ENCODE results near the gene GFY. TPM values are rescaled to one million over a fixed set of nuclear protein-coding genes. Genes with fewer than 3 reads are reported as not detected.

The GFY gene
- total and polyA plus RNA-seq, 10 of the 15 experiments (the other 5 are each of a cell fraction or from before 2014, with no cell fraction given) = 0.05 TPM; not detected in 9

GRCh38 chr19:49475191-49475917 lies 50.2 kb downstream of the GFY start:
- DNase-seq (ENCODE audit: low read depth, low spot score) (no peak), FAIRE-seq (no peak), ATAC-seq (no peak)
- H3K9me3 ChIP-seq (replicated peaks; ENCODE audit: control insufficient read depth, insufficient read depth, low read length) = no peaks in the 10 kb centered on the region
- H4K20me1 ChIP-seq (ENCODE audit: control insufficient read depth, insufficient read depth) = no peaks in the 10 kb centered on the region
- SMC1A ChIA-PET (ENCODE audit: uncharacterized antibody, unreplicated experiment) = interaction anchor here (1.5 kb wide), 1 partner anchor 24 kb away, joined by 5 read pairs; the partner anchor contains the start of gene PIH1D1
- RAD21 ChIA-PET (ENCODE audit: unreplicated experiment) = interaction anchor here (0.8 kb wide), 1 partner anchor 71 kb away, joined by 4 read pairs; no protein-coding TSS in a partner anchor
- H3K4me2 ChIP-seq (ENCODE audit: control insufficient read depth, insufficient read depth) = no peak overlapping the region
- H2AFZ ChIP-seq (ENCODE audit: control insufficient read depth, low read depth, low read length) = no peak overlapping the region
- H3K27ac ChIP-seq (ENCODE audit: control insufficient read depth, insufficient read depth) = no peak overlapping the region
- no peak overlapping the region for H3K4me3 ChIP-seq
- no peaks in the 10 kb centered on the region for H3K36me3 ChIP-seq (ENCODE audit: control insufficient read depth in 2 of 2, insufficient read depth in 2 of 2, low read length in 1 of 2)
- no TSS peak for BruUV-seq (replicated peaks)
- intact Hi-C loops (cut with micrococcal nuclease; ENCODE audit: unreplicated experiment) = no loop called here
- peaks cover 22% of the 10 kb centered on the region for H3K4me1 ChIP-seq (ENCODE audit: control insufficient read depth, insufficient read depth, low read length)
- 69% methylated on average over 11 of the region's 15 CpGs for WGBS (ENCODE audit: insufficient coverage, insufficient replicate concordance, low lambda C conversion rate, missing lambda C conversion rate)
- no peaks in the 10 kb centered on the region for H3K79me2 ChIP-seq (ENCODE audit: control insufficient read depth, insufficient read depth, low read length)
- no peak overlapping the region for H3K9ac ChIP-seq (ENCODE audit: control insufficient read depth, insufficient read depth, low read length)
- CTCF ChIA-PET = interaction anchor here (0.9 to 1.3 kb wide), 2 partner anchors 19 to 71 kb away, joined by 3 read pairs; no protein-coding TSS in a partner anchor
- POLR2A ChIA-PET = interaction anchor here (1.3 kb wide), 1 partner anchor 22 kb away, joined by 5 read pairs; the partner anchor contains the start of gene ALDH16A1
- in situ Hi-C loops (cut with MboI) = no loop called here
- no peaks in the 10 kb centered on the region for H3K27me3 ChIP-seq (replicated peaks in 1 of 2; ENCODE audit: control insufficient read depth in 2 of 2, insufficient read depth in 2 of 2, low read length in 1 of 2)
- TF ChIP-seq CUX1 (IDR thresholded peaks at IDR 0.05; ENCODE audit: insufficient replicate concordance, low read depth, low read length) = no peak
- TF ChIP-seq ZNF592 (IDR thresholded peaks at IDR 0.05) = no peak
- TF ChIP-seq POLR2AphosphoS2 (IDR thresholded peaks at IDR 0.05; ENCODE audit: low read depth, low read length) = no peak
- no peak for TF ChIP-seq BCL3 (IDR thresholded peaks at IDR 0.05; ENCODE audit: borderline replicate concordance, insufficient read depth, low read depth, low read length, poor library complexity, severe bottlenecking)
- TF ChIP-seq GABPA (IDR thresholded peaks at IDR 0.05; ENCODE audit: low read depth) = no peak
- TF ChIP-seq PRDM15 (CRISPR knock-in tag; IDR thresholded peaks at IDR 0.05) = no peak

All from GM12878 (cell line).